COLO668 (cell line): ENCODE data around the gene UBR3.
"Not testable (repeated sequence)": the region's sequence is repeated elsewhere in the genome, so short reads cannot be mapped to it uniquely, and the experiment has no call there.

Experiments used
- DNase-seq: peaks from one replicate; lab custom pipeline; 2025; ENCODE audit not compliant: unreplicated experiment; lab: John Stamatoyannopoulos, UW

Gene UBR3

DNA sequence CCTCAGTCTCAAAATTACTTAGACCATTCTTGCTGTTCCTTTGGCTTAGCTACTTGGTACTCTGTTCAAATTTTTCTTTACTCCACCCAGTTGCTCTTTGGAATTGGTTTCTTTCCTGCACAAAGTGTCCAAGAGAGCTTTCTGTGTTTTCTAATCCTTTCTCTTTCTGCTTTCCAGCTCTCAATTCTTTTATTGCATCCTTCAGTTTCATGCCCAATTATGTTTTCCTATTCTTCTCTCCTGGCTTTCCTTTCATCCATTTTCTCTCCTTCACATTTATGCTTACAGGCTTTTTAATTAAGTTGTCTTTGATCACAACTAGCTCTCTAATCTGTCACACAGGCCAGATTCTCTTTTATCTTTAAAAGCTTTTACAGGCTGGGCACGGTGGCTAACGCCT is 38.2 kb downstream of the UBR3 start:
- DNase-seq: no peak

GRCh38 chr2:169866230-169866629 is 39.0 kb downstream of the UBR3 start:
- not testable (repeated sequence) for DNase-seq

DNA sequence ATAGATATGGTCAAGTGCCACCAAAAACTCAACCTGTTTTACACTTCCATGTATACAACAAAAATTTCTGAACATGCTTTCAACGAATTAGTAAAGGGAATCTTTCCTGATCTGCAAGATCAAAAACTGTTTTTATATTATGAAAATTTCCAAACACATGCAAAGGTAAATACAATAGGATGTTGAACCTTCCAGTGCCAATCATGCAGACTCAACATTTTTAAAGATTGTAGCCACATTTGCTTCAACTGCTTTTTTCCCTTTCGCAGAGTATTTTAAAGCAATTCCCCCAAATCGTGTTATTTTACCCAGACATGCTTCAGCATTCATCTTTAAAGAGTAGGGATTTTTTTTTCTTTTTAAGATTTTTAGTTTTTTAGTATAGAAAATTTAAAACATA is 40.3 kb downstream of the UBR3 start:
- no peak for DNase-seq

DNA sequence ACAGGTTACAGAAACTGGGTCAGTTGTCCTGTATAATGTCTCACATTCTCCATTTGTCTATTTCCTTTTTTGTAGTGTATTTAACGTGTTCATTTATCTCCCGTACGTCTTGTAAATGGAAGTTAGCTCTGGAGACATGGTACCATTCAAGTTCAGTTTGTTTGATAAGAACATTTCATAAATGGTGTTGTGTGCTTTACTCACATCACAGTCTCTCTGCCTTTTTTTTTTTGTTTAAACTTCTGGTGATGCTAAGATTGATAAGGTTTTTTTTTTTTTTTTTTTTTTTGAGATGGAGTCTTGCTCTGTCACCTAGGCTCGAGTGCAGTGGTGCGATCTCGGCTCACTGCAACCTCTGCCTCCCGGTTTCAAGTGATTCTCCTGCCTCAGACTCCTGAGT is 41.7 kb downstream of the UBR3 start:
- no peak for DNase-seq

- not testable (repeated sequence) for DNase-seq
These were observed 44.1 kb downstream of the UBR3 start for GRCh38 chr2:169871369-169871768.

DNA sequence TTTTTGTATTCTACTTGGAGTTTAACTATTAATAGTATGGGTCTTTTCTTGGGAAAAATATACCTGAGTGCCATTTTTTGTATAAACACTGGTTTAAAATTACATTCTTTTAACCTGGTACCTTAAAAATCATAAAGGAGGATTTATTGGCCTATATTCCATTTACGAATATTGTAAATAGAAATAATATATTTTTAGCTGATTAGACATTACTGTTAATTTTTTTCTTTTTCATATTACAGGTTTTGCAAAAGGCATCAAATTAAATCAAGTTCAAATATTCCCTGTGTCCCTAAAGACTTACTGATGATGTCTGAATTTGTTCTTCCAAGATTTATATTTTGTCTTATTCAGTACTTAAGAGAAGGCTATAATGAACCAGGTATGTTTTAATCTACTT is 44.7 kb downstream of the UBR3 start:
- DNase-seq: no peak

DNA sequence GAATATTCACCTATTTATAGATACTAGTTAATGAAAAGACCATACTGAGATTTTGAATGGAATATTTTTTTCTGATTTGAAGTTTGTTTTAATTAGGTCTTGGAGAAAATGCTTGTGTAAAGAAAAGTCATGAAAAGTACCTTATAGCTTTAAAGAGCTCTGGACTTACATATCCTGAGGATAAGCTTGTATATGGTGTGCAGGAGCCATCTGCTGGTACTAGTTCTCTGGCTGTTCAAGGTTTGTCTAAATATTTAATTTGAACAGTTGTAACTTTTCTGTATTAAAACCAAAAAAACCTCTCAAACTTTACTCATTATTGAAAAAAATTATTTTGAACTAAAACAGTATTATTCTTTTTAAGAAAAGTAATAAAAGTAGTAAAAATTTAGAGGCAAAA is 50.1 kb downstream of the UBR3 start:
- peak; percentile 4 for DNase-seq

- no peak for DNase-seq
These were observed 59.9 kb downstream of the UBR3 start for GRCh38 chr2:169887120-169887519.

DNA sequence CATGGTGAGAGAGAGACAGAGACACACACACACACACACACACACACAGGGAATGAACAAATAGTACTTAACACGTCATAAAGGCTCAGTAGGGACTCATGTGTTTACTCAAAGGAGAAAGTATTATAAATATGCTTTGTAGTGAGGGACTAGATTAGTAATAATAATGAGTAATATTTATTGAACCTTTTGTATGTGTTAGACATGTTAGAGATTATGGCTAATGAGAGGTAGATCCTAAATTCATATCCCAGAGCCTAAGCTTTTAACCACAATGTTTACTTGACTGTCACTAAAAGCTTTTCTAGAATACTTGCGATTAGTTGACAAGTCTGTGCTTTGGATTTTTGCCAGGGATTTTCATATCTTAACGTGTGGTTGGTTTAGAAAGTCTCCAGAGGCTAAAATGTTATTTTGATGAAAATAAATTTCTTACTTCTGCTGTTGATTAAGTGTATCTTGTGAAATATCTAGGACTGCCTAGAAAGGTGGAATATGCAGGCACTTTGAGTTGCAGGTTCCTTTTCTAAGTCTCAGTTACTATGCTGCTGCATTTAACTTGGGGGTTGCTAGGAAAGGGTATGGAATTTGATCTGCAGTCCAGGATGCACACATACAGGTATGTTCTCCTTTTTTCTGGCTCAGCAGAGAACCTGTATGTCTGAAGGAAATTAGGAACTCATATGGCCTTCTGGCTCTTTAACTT is 64.5 kb downstream of the UBR3 start:
- DNase-seq: peak; percentile 4

GRCh38 chr2:169892951-169893350 is 65.7 kb downstream of the UBR3 start:
- DNase-seq: no peak

GRCh38 chr2:169895294-169895985 is 68.2 kb downstream of the UBR3 start:
- no peak for DNase-seq

DNA sequence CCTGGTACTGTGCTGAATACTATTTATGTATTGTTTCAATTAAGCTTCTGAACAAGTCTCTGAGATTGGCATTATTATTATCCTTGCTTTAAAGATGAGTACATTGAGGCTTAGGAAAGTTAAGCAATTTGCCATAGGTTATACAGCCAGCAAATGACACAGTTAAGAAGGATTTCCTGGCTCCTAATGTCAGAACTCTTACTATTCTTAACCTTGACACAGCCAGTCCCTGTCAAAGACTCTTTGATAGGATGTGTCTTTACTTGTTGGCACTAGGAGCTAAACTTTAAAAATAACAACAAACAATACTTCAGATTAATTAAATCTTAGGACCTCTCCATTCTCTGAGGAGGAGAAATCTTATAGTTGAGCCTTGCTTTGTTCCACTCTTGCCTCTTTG is 70.6 kb downstream of the UBR3 start:
- no peak for DNase-seq

- DNase-seq: not testable (repeated sequence)
These were observed 72.8 kb downstream of the UBR3 start for GRCh38 chr2:169900103-169900502.

DNA sequence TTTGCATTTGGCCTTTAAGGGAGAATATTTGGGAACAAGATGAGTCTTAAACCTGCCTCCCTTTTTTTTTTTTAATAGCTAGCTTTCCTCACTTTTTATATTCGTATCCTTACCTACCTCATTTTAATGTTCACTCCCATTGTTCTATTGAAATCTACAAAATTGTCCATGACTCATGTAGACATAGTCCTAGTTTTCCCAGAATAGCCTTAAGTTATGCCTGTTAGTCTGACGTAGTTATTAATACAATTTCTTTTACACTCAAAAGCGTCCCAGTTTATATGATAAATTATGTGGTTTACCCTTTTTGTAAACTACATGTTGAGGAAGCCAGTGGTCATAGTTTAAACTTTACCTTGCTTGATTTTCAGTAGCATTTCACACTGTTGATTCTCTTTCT is 73.4 kb downstream of the UBR3 start:
- DNase-seq: no peak

GRCh38 chr2:169906731-169907130 is 79.5 kb downstream of the UBR3 start:
- no peak for DNase-seq

DNA sequence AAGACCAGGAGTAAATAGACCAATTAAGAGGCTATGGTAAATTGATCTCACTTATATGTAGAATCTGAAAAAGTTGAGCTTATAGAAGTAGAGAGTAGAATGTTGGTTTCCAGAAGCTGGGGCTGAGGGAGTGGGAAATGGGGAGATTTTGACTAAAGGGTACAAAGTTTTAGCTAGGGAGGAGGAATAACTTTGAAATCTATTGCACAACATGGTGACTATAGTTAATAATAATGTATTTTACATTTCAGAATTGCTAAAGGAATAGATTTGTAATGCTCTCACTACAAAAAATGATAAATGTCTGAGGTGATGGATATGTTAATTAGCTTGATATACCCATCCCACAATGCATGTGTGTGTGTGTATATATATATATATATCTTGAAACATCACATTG is 82.1 kb downstream of the UBR3 start:
- DNase-seq: no peak

- DNase-seq: no peak
These were observed 83.0 kb downstream of the UBR3 start for GRCh38 chr2:169910109-169910799.

- DNase-seq: no peak
These were observed 83.9 kb downstream of the UBR3 start for GRCh38 chr2:169911119-169911518.

DNA sequence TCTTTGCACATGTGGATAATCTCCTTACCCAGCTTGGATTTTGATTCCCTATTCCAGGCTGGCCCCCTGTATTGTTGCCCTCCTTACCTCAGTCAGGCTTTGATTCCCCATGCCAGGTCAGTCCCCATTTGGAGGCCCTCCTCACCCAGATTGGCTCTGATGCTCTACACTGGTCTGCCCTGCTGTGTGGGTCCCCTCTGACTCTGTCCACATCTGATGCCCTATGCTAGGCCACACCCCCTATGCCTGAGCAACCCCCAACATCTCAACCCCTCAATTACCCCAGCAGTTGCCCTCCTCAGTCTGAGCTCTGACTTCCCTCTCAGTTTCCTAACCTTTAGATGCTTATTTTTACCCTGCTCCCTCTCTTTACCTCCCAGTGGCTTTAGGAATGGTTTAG is 89.4 kb downstream of the UBR3 start:
- no peak for DNase-seq

DNA sequence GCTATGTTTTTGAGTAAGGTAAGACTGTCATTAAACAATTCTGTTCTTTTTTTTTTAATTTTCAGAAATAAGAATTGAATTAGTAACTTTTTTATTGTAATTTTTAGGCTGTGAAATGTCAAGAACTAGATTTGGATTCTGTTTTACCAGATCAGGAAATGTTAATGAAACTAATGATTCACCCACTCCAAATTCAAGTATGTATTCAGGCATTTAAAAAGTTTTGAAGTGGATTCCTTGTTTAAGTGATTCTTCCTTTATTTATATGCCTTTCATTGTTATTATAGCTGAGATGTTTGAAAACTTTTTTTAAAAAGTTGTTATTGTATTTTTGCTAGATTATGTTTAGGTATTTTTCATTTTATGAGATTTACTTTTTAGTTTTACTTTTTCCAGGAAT is 96.7 kb downstream of the UBR3 start:
- DNase-seq: no peak

DNA sequence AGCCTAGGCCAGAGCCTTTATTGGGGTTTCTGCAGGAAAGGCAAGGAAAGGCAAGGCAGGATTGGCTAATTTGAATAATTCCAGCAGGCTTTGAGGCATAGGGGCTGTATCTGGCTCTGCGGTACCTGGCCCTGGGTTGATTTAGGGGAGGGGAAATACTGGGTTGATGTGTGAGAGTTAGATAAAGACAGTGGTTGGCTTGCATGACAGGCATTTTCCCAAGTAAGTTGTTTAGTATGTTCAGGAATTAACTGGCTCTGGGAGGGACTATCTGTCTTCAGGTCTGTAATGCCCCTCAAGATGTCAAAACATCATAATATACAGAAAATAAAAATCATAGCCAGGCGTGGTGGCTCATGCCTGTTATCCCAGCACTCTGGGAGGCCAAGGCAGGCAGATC is 98.7 kb downstream of the UBR3 start:
- DNase-seq: no peak

GRCh38 chr2:169928463-169928864 is 101.2 kb downstream of the UBR3 start:
- no peak for DNase-seq
